ENCODE results near the gene NDUFS2.

NDUFS2 gene

GRCh38 chr1:161258439-161259344, 56.5 kb downstream of the NDUFS2 start, which contains the start of gene PCP4L1:
PCP4L1 (plus strand) TSS chr1:161258745; CDS start chr1:161258975, 230 bp downstream.
- 0 out of 2 replicates have a peak within 1 kb of the TSS, but pooled peaks have one; percentile 14 for H3K4me3 ChIP-seq (ENCODE audit: low read depth, low read length)
- TF ChIP-seq, protein P1, sequence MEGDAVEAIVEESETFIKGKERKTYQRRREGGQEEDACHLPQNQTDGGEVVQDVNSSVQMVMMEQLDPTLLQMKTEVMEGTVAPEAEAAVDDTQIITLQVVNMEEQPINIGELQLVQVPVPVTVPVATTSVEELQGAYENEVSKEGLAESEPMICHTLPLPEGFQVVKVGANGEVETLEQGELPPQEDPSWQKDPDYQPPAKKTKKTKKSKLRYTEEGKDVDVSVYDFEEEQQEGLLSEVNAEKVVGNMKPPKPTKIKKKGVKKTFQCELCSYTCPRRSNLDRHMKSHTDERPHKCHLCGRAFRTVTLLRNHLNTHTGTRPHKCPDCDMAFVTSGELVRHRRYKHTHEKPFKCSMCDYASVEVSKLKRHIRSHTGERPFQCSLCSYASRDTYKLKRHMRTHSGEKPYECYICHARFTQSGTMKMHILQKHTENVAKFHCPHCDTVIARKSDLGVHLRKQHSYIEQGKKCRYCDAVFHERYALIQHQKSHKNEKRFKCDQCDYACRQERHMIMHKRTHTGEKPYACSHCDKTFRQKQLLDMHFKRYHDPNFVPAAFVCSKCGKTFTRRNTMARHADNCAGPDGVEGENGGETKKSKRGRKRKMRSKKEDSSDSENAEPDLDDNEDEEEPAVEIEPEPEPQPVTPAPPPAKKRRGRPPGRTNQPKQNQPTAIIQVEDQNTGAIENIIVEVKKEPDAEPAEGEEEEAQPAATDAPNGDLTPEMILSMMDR (IDR thresholded peaks at IDR 0.05; ENCODE audit: low read depth, low read length), result no peak

DNA sequence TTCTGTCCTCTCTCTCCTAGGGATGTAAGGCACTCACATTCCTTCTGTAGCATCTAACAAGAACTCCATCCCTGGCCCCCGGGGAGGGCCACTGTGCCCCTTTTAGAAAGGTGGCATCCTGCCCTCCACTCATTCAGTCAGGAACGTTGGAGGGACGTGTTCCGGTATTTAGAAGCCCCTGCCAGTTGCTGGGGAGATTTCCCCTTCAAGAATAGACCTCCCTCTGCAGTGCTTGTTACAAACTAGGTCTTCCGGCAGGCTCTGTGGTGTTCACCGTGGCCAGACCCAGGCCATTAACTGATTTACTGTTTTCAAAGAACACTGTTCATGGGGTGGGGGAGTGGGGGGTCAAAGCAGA, 57.2 kb downstream of the NDUFS2 start:
- no peak overlapping the region for H3K4me3 ChIP-seq (ENCODE audit: low read depth, low read length)
- TF ChIP-seq, protein P1 (IDR thresholded peaks at IDR 0.05; ENCODE audit: low read depth, low read length), result no peak

GRCh38 chr1:161259765-161260164, 57.6 kb downstream of the NDUFS2 start:
- H3K4me3 ChIP-seq (ENCODE audit: low read depth, low read length), result no peak overlapping the region
- TF ChIP-seq, protein P1 (IDR thresholded peaks at IDR 0.05; ENCODE audit: low read depth, low read length), result no peak

- TF ChIP-seq, protein P1 (IDR thresholded peaks at IDR 0.05; ENCODE audit: low read depth, low read length), result no peak
- no peak overlapping the region for H3K4me3 ChIP-seq (ENCODE audit: low read depth, low read length)
Observed at GRCh38 chr1:161260376-161261260, 58.5 kb downstream of the NDUFS2 start.

- TF ChIP-seq, protein P1 (IDR thresholded peaks at IDR 0.05; ENCODE audit: low read depth, low read length), result no peak
- H3K4me3 ChIP-seq (ENCODE audit: low read depth, low read length), result no peak overlapping the region
Observed at GRCh38 chr1:161261261-161262235, 59.4 kb downstream of the NDUFS2 start.

Data from WI38 (cell line).